A673 (cell line): ENCODE data around the gene EPB41L4B. TPM values are rescaled to one million over a fixed set of nuclear protein-coding genes. Genes with fewer than 3 reads are reported as not detected.

Experiments used
- BruUV-seq: library from RNA; stranded (reverse); fragments of 400-500 nt; replicated peaks from 2 replicates; lab custom pipeline; 2021; lab: Mats Ljungman, UMichigan
- CTCF ChIA-PET: fragments of 300-600 bp; sonication (Branson Sonifier 250); formaldehyde crosslinking; loops from one replicate; lab custom pipeline; 2022; ENCODE audit warnings: antibody characterized with exemption; lab: Charles Lee
- POLR2A ChIA-PET: fragments of 300-600 bp; sonication (Branson Sonifier 250); formaldehyde crosslinking; loops from one replicate; lab custom pipeline; 2022; ENCODE audit warnings: antibody characterized with exemption; ENCODE audit not compliant: low non-redundant PET; lab: Charles Lee
- DNase-seq: peaks from one replicate; pipeline ENCODE4 v3.0.0-alpha.2; 2015; ENCODE audit warnings: low spot score
- H3K27ac ChIP-seq: fragments of 200-600 bp; sonication (generic); 2 replicates; pipeline ENCODE4 v1.5.1; 2016; ENCODE audit warnings: mixed run types, low read depth, mild to moderate bottlenecking, mixed read lengths, antibody characterized with exemption, low read length; ENCODE audit not compliant: poor library complexity, severe bottlenecking
- H3K27me3 ChIP-seq: fragments of 200-600 bp; sonication (generic); replicated peaks from 2 replicates; pipeline ENCODE4 v1.6.1; 2017; ENCODE audit warnings: mixed run types, low read depth, mild to moderate bottlenecking, mixed read lengths, antibody characterized with exemption, low read length; ENCODE audit not compliant: insufficient read depth, poor library complexity
- H3K36me3 ChIP-seq: fragments of 200-600 bp; sonication (generic); 2 replicates; pipeline ENCODE4 v1.6.1; 2016; ENCODE audit warnings: mixed run types, mild to moderate bottlenecking, mixed read lengths, antibody characterized with exemption, low read length; ENCODE audit not compliant: insufficient read depth, poor library complexity, severe bottlenecking
- H3K4me1 ChIP-seq: fragments of 200-600 bp; sonication (generic); 2 replicates; pipeline ENCODE4 v1.6.1; 2017; ENCODE audit warnings: mixed run types, mild to moderate bottlenecking, mixed read lengths, antibody characterized with exemption, low read length; ENCODE audit not compliant: insufficient read depth, poor library complexity, severe bottlenecking
- H3K4me3 ChIP-seq: fragments of 200-600 bp; sonication (generic); 2 replicates; pipeline ENCODE4 v1.5.1; 2016; ENCODE audit warnings: low read depth, mixed run types, mild to moderate bottlenecking, mixed read lengths, low read length; ENCODE audit not compliant: poor library complexity, severe bottlenecking
- H3K9me3 ChIP-seq: fragments of 200-600 bp; sonication (generic); 2 replicates; pipeline ENCODE4 v1.6.1; 2016; ENCODE audit warnings: mixed run types, low read depth, mild to moderate bottlenecking, mixed read lengths, antibody characterized with exemption, low read length; ENCODE audit not compliant: poor library complexity, severe bottlenecking
- CTCF ChIP-seq: fragments of 300-800, 200-600 bp; sonication (generic); conservative IDR thresholded peaks from 2 replicates; pipeline ENCODE4 v1.5.1; 2017; ENCODE audit warnings: low read depth, mild to moderate bottlenecking, antibody characterized with exemption, low read length, moderate library complexity, mixed read lengths
- EZH2 ChIP-seq: fragments of 200-600 bp; sonication (generic); IDR thresholded peaks from 2 replicates; pipeline ENCODE4 v1.6.1; 2017; ENCODE audit warnings: borderline replicate concordance, low read depth, mild to moderate bottlenecking, mixed read lengths, antibody characterized with exemption, low read length; ENCODE audit not compliant: poor library complexity, severe bottlenecking
- intact Hi-C: fragments of 100-400 bp; cut with micrococcal nuclease; formaldehyde crosslinking; loops from one replicate; pipeline ENCODE4 v1.10.0; 2022; ENCODE audit not compliant: unreplicated experiment
- total RNA-seq: library from RNA; stranded (reverse); gene quantifications from 2 replicates; pipeline ENCODE4 v1.2.3, GENCODE V29; 2021

Gene EPB41L4B
- total RNA-seq, 1 experiment from 2014 or later, result not detected

GRCh38 chr9:109176963-109177362, 143.9 kb downstream of the EPB41L4B start:
- H3K27ac ChIP-seq, result no peak overlapping the region
- no peaks in the 10 kb centered on the region for H3K36me3 ChIP-seq
- intact Hi-C loops, result no loop called here
- POLR2A ChIA-PET, result no interaction called here
- H3K9me3 ChIP-seq, result no peaks in the 10 kb centered on the region
- no peak for DNase-seq
- no TSS peak for BruUV-seq
- CTCF ChIA-PET, result no interaction called here
- no peaks in the 10 kb centered on the region for H3K4me1 ChIP-seq
- TF ChIP-seq CTCF (no peak), EZH2 (no peak)
- no peak overlapping the region for H3K4me3 ChIP-seq
- no peaks in the 10 kb centered on the region for H3K27me3 ChIP-seq

- BruUV-seq, result no TSS peak
- Histone ChIP-seq H3K27ac (no peak overlapping the region), H3K27me3 (no peaks in the 10 kb centered on the region), H3K9me3 (no peaks in the 10 kb centered on the region), H3K36me3 (no peaks in the 10 kb centered on the region), H3K4me1 (no peaks in the 10 kb centered on the region), H3K4me3 (no peak overlapping the region)
- intact Hi-C loops, result no loop called here
- ChIA-PET POLR2A (no interaction called here), CTCF (no interaction called here)
- TF ChIP-seq CTCF (no peak), EZH2 (no peak)
- DNase-seq, result no peak
Measured at GRCh38 chr9:109176386-109176785, 144.5 kb downstream of the EPB41L4B start.

- intact Hi-C loops, result no loop called here
- no TSS peak for BruUV-seq
- H3K9me3 ChIP-seq, result no peaks in the 10 kb centered on the region
- TF ChIP-seq EZH2, result no peak
- no peak for TF ChIP-seq CTCF
- no peak overlapping the region for H3K4me3 ChIP-seq
- H3K27ac ChIP-seq, result no peak overlapping the region
- ChIA-PET CTCF (no interaction called here), POLR2A (no interaction called here)
- no peaks in the 10 kb centered on the region for H3K36me3 ChIP-seq
- H3K27me3 ChIP-seq, result peaks cover 8% of the 10 kb centered on the region
- no peaks in the 10 kb centered on the region for H3K4me1 ChIP-seq
- no peak for DNase-seq
Measured at GRCh38 chr9:109172935-109173334, 147.9 kb downstream of the EPB41L4B start.
